ENCODE data around the gene P2RY1.

DNA sequence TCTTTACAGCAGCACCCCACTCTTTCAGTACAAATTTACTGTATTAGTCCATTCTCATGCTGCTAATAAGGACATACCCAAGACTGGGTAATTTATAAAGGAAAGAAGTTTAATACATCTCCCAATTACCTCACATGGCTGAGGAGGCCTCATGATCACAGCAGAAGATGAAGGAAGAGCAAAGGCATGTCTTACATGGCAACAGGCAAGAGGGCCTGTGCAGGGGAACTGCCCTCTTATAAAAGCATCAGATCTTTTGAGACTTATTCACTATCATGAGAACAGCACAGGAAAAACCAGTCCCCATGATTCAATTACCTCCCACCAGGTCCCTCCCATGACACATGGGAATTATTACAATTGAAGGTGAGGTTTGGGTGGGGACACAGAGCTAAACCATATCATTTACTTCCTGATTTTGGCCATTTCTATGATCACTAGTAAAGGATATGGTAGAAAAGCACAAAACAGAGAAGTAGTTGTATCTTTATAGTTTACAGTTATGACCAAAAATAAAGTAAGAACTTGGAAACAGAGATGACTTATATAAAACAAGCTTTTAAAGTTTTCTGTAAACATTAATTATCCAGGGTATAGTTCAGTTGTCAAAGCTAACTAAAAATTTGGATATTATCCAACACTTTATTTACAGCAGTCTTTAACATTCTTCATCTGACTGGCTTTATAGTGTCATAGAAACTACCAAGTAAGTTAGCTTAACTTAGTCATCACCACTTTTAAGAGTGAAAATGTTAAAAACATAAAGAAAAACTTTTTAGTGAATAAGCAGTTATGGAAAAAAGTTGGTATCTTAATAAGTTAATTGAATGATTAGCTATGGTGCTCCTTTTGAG is 40.2 kb downstream of the P2RY1 start:
- TF ChIP-seq, protein P1, sequence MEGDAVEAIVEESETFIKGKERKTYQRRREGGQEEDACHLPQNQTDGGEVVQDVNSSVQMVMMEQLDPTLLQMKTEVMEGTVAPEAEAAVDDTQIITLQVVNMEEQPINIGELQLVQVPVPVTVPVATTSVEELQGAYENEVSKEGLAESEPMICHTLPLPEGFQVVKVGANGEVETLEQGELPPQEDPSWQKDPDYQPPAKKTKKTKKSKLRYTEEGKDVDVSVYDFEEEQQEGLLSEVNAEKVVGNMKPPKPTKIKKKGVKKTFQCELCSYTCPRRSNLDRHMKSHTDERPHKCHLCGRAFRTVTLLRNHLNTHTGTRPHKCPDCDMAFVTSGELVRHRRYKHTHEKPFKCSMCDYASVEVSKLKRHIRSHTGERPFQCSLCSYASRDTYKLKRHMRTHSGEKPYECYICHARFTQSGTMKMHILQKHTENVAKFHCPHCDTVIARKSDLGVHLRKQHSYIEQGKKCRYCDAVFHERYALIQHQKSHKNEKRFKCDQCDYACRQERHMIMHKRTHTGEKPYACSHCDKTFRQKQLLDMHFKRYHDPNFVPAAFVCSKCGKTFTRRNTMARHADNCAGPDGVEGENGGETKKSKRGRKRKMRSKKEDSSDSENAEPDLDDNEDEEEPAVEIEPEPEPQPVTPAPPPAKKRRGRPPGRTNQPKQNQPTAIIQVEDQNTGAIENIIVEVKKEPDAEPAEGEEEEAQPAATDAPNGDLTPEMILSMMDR (IDR thresholded peaks at IDR 0.05), result no peak
- TF ChIP-seq POLR2A (IDR thresholded peaks at IDR 0.05), result no peak
